Measurements from ENCODE around the gene KLHL11. TPM values are rescaled to one million over a fixed set of nuclear protein-coding genes. Genes with fewer than 3 reads are reported as not detected.
A peak's percentile ranks its signal among the peaks of the same experiment; 100 is the strongest.

The KLHL11 gene
- total RNA-seq, 1 experiment from 2014 or later, result 25.6 TPM

DNA sequence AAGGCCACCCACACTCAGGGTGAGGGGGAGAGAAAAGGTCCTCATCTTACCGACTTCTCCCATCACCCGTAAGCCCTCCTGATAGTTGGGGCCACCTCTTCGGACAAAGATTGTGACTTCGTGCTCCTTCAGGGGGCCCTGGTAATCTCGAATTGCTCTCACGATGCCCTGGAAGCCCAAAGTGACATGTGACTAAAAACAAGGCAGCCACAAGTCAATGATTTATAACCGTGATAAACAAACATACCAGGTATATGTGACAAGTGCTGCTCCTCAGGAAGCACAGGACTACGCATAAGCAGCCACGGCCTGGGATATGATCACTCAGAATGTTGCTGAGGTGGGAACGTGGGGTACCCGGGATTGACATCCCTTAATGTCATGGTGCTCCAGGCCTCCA is 36.4 kb upstream of the KLHL11 start:
- Mint-ChIP-seq H3K36me3 (ENCODE audit: insufficient read depth, unreplicated experiment) (peaks cover 87% of the 10 kb centered on the region), H3K4me3 (ENCODE audit: low read depth, unreplicated experiment) (no peak overlapping the region), H3K27ac (ENCODE audit: unreplicated experiment) (no peak overlapping the region), H3K27me3 (ENCODE audit: unreplicated experiment) (no peaks in the 10 kb centered on the region), H3K9me3 (ENCODE audit: low read depth, unreplicated experiment) (no peaks in the 10 kb centered on the region), H3K4me1 (ENCODE audit: low read depth, unreplicated experiment) (peaks cover 12% of the 10 kb centered on the region)
- TF ChIP-seq, protein P1, sequence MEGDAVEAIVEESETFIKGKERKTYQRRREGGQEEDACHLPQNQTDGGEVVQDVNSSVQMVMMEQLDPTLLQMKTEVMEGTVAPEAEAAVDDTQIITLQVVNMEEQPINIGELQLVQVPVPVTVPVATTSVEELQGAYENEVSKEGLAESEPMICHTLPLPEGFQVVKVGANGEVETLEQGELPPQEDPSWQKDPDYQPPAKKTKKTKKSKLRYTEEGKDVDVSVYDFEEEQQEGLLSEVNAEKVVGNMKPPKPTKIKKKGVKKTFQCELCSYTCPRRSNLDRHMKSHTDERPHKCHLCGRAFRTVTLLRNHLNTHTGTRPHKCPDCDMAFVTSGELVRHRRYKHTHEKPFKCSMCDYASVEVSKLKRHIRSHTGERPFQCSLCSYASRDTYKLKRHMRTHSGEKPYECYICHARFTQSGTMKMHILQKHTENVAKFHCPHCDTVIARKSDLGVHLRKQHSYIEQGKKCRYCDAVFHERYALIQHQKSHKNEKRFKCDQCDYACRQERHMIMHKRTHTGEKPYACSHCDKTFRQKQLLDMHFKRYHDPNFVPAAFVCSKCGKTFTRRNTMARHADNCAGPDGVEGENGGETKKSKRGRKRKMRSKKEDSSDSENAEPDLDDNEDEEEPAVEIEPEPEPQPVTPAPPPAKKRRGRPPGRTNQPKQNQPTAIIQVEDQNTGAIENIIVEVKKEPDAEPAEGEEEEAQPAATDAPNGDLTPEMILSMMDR (IDR thresholded peaks at IDR 0.05; ENCODE audit: unreplicated experiment), result no peak
- no TSS peak for BruUV-seq (replicated peaks)
- CTCF ChIA-PET, result interaction anchor here (0.6 kb wide), 1 partner anchor 11 kb away, joined by 4 read pairs; no protein-coding TSS in a partner anchor
- no peak for DNase-seq
- intact Hi-C loops (cut with micrococcal nuclease; ENCODE audit: unreplicated experiment), result no loop called here

DNA sequence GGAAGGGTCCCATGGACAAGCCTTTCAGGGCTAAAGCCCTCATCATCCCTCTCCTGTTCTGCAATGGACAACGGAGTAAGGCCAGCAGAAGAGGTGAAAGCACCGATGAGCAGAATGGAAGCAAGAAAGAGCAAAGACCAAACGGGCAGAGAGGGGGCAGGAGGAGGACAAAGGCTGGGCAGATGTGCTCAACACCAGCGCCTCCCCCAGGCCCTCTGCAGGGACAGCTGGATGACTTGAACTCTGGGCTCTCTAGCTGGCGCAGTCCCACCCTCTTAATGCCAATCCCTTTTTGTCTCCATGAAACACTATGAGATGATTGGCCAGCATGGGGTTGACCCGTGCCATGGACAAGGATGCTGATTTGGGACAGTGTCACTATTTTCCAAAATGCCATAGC is 31.5 kb upstream of the KLHL11 start:
- TF ChIP-seq, protein P1 (IDR thresholded peaks at IDR 0.05; ENCODE audit: unreplicated experiment), result no peak
- no peak for DNase-seq
- Mint-ChIP-seq H3K36me3 (ENCODE audit: insufficient read depth, unreplicated experiment) (peaks cover 98% of the 10 kb centered on the region), H3K4me3 (ENCODE audit: low read depth, unreplicated experiment) (no peak overlapping the region), H3K9me3 (ENCODE audit: low read depth, unreplicated experiment) (no peaks in the 10 kb centered on the region), H3K27me3 (ENCODE audit: unreplicated experiment) (no peaks in the 10 kb centered on the region), H3K27ac (ENCODE audit: unreplicated experiment) (no peak overlapping the region), H3K4me1 (ENCODE audit: low read depth, unreplicated experiment) (peaks cover 25% of the 10 kb centered on the region)
- CTCF ChIA-PET, result interaction anchor here (1.5 kb wide), 1 partner anchor 11 kb away, joined by 3 read pairs; no protein-coding TSS in a partner anchor
- intact Hi-C loops (cut with micrococcal nuclease; ENCODE audit: unreplicated experiment), result no loop called here
- no TSS peak for BruUV-seq (replicated peaks)

DNA sequence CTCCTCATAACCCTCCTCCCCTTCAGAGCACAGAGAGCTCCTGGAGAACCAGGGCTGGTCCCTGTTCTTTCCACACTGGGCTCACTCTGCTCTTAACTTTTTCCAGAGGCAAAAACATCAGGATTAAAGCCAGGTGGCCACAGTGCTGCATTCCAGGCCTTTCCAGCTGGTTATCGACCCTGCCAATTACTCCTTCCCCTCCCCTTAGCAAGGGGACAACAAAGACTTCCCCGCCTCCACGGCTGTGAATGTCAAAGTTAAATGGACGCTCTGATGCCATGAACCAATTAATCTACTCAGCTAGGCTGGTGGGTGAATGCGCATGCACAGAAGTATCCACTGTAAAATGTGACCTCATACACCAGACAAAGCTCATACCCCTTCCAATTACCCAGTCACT is 30.4 kb upstream of the KLHL11 start:
- H3K27me3 Mint-ChIP-seq (ENCODE audit: unreplicated experiment), result no peaks in the 10 kb centered on the region
- no peaks in the 10 kb centered on the region for H3K9me3 Mint-ChIP-seq (ENCODE audit: low read depth, unreplicated experiment)
- BruUV-seq (replicated peaks), result no TSS peak
- H3K27ac Mint-ChIP-seq (ENCODE audit: unreplicated experiment), result peak overlapping the region; percentile 27
- H3K4me1 Mint-ChIP-seq (ENCODE audit: low read depth, unreplicated experiment), result peaks cover 19% of the 10 kb centered on the region
- peaks cover 94% of the 10 kb centered on the region for H3K36me3 Mint-ChIP-seq (ENCODE audit: insufficient read depth, unreplicated experiment)
- CTCF ChIA-PET, result interaction anchor here (0.9 to 1.5 kb wide), 3 partner anchors 12 to 63 kb away, joined by 3 to 4 read pairs (median 3); no protein-coding TSS in a partner anchor
- intact Hi-C loops (cut with micrococcal nuclease; ENCODE audit: unreplicated experiment), result no loop called here
- no peak for DNase-seq
- H3K4me3 Mint-ChIP-seq (ENCODE audit: low read depth, unreplicated experiment), result no peak overlapping the region
- TF ChIP-seq, protein P1 (IDR thresholded peaks at IDR 0.05; ENCODE audit: unreplicated experiment), result no peak

DNA sequence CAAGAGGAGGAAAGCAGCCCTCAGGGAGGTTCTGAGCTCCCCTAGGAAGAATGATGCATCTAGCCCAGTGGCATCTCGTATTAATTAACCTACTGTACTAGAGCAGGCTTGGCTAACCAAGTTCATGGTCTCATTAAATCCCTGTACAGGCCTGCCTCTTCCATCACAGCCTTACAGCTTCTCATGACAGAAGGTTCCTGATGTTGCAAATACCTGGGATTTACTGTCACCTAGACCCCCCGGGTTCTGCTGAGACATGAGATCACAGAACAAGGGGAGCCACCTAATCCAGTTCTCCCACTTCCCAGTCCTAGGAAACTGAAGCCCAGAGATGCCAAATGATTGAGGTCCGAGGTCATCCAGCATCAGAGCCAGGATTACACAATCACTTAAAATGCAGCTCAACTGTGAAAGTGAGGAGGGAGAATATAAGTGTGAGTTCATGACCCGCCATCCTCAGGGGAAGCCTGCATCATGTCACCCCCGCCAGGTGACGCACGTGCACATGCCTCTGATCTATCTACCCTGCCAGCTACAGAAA is 29.6 kb upstream of the KLHL11 start:
- Mint-ChIP-seq H3K4me1 (ENCODE audit: low read depth, unreplicated experiment) (peaks cover 19% of the 10 kb centered on the region), H3K27ac (ENCODE audit: unreplicated experiment) (no peak overlapping the region), H3K27me3 (ENCODE audit: unreplicated experiment) (no peaks in the 10 kb centered on the region), H3K9me3 (ENCODE audit: low read depth, unreplicated experiment) (no peaks in the 10 kb centered on the region), H3K4me3 (ENCODE audit: low read depth, unreplicated experiment) (no peak overlapping the region), H3K36me3 (ENCODE audit: insufficient read depth, unreplicated experiment) (peaks cover 92% of the 10 kb centered on the region)
- no peak for DNase-seq
- intact Hi-C loops (cut with micrococcal nuclease; ENCODE audit: unreplicated experiment), result no loop called here
- CTCF ChIA-PET, result interaction anchor here (0.7 to 1.4 kb wide), 3 partner anchors 13 to 1331 kb away, joined by 3 to 5 read pairs (median 3); no protein-coding TSS in a partner anchor
- TF ChIP-seq, protein P1 (IDR thresholded peaks at IDR 0.05; ENCODE audit: unreplicated experiment), result no peak
- BruUV-seq (replicated peaks), result no TSS peak
